Astrocyte of the hippocampus (primary cell): ENCODE measurements around the gene FSIP1.

Experiments used
- DNase-seq: peaks from one replicate; pipeline ENCODE4 v3.0.0; 2011; ENCODE audit warnings: low read depth, low spot score

FSIP1 gene

GRCh38 chr15:39553947-39554693 lies 228.5 kb downstream of the FSIP1 start:
- DNase-seq, result no peak

GRCh38 chr15:39552556-39552955 lies 230.1 kb downstream of the FSIP1 start:
- no peak for DNase-seq

- DNase-seq, result no peak
Measured at GRCh38 chr15:39551476-39551875, 231.2 kb downstream of the FSIP1 start.
